Naive thymus-derived CD8-positive, alpha-beta T cell (primary cell): ENCODE results near the gene SPC24. TPM values are rescaled to one million over a fixed set of nuclear protein-coding genes. Genes with fewer than 3 reads are reported as not detected.
"Not testable (repeated sequence)": the region's sequence is repeated elsewhere in the genome, so short reads cannot be mapped to it uniquely, and the experiment has no call there.

ENCODE experiments used
- ATAC-seq, 2 donors: fragments of 150-1000 bp; cut with Tn5 transposase in 1 of 2; sonication (Bioruptor Pico), chemical (Tn5 transposase) in 1 of 2; 1 replicate in 1 of 2; 2 replicates in 1 of 2; pipeline ENCODE4 v1.10.0; 2021; ENCODE audit warnings: mild to moderate bottlenecking in 2 of 2, moderate library complexity in 2 of 2
- POLR2A ChIA-PET: fragments of 350-600 bp; sonication (Branson Sonifier 250); formaldehyde crosslinking; loops from one replicate; lab custom pipeline; 2021; ENCODE audit warnings: antibody characterized with exemption; lab: Charles Lee
- DNase-seq, 10 donors: peaks; one replicate each; pipeline versions ENCODE4 v3.0.0 to v3.0.0-alpha.2; 2020 to 2022
- H3K27ac Mint-ChIP-seq, 10 donors: one replicate each; pipeline ENCODE4 v1.8.0; 2020 to 2022; ENCODE audit warnings: mild to moderate bottlenecking in 10 of 10, mixed read lengths in 10 of 10, moderate library complexity in 4 of 10, inconsistent platforms in 1 of 10
- H3K27me3 Mint-ChIP-seq, 5 donors: one replicate each; pipeline ENCODE4 v1.8.0; 2021 to 2022; ENCODE audit warnings: mixed read lengths in 5 of 5
- H3K36me3 Mint-ChIP-seq, 3 donors: one replicate each; pipeline ENCODE4 v1.8.0; 2020 to 2022; ENCODE audit warnings: mixed read lengths in 3 of 3, mild to moderate bottlenecking in 2 of 3, inconsistent platforms in 1 of 3
- H3K4me1 Mint-ChIP-seq, 4 donors: one replicate each; pipeline ENCODE4 v1.8.0; 2021 to 2022; ENCODE audit warnings: mixed read lengths in 4 of 4
- H3K4me3 Mint-ChIP-seq, 10 donors: one replicate each; pipeline ENCODE4 v1.8.0; 2020 to 2022; ENCODE audit warnings: mild to moderate bottlenecking in 10 of 10, mixed read lengths in 10 of 10, moderate library complexity in 6 of 10, inconsistent platforms in 1 of 10
- H3K9me3 Mint-ChIP-seq, 9 donors: one replicate each; pipeline ENCODE4 v1.8.0; 2020 to 2022; ENCODE audit warnings: mixed read lengths in 9 of 9, mild to moderate bottlenecking in 3 of 9, inconsistent platforms in 1 of 9, moderate library complexity in 1 of 9
- polyA plus RNA-seq, 3 donors: library from polyadenylated mRNA; unstranded; fragments of 300-500 nt; fragmentation: Illumina TruSeq; gene quantifications; one replicate each; pipeline ENCODE4 v1.2.3, GENCODE V29; 2021
- total RNA-seq, 8 experiments: library from RNA in 2 of 8; stranded (reverse) in 2 of 8; gene quantifications; one replicate each; pipeline ENCODE4 v1.2.3 and lab custom pipeline; 2021 to 2026

Gene SPC24
- total and polyA plus RNA-seq, 5 experiments from 2014 or later, result 0.16 to 1.7 (median 0.99) TPM; not detected in 1

- Mint-ChIP-seq H3K4me3 (no peak overlapping the region), H3K27me3 (peaks cover 0 to 4% (median 2%) of the 10 kb centered on the region in 5 donors), H3K4me1 (peaks cover 0 to 11% (median 4%) of the 10 kb centered on the region in 4 donors), H3K27ac (no peak overlapping the region), H3K9me3 (no peaks in the 10 kb centered on the region), H3K36me3 (no peaks in the 10 kb centered on the region)
- ATAC-seq (no peak), DNase-seq (no peak)
- POLR2A ChIA-PET, result no interaction called here
Measured at GRCh38 chr19:11182994-11183393, 27.4 kb upstream of the SPC24 start.

DNA sequence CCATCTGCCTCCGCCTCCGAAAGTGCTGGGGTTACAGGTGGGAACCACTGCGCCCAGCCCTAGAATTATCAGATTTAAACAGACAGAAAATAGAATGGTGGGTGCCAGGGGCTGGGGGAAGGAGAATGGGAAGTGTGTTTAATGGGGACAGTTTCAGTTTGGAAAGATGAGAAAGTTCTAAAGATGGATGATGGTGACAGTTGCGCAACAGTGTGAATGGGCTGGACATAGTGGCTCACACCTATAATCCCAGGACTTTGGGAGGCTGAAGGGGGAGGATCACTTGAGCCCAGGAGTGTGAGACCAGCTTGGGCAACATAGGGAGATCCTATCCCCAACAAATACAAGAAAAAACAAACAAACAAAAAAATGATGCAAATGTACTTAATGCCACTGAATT, 25.9 kb upstream of the SPC24 start:
- peaks cover 0 to 4% (median 4%) of the 10 kb centered on the region in 5 donors for H3K27me3 Mint-ChIP-seq
- ATAC-seq (no peak), DNase-seq (no peak)
- H3K4me3 Mint-ChIP-seq, result no peak overlapping the region
- H3K36me3 Mint-ChIP-seq, result no peaks in the 10 kb centered on the region
- H3K4me1 Mint-ChIP-seq, result peaks cover 0 to 11% (median 4%) of the 10 kb centered on the region in 4 donors
- no peak overlapping the region for H3K27ac Mint-ChIP-seq
- POLR2A ChIA-PET, result no interaction called here
- no peaks in the 10 kb centered on the region for H3K9me3 Mint-ChIP-seq

DNA sequence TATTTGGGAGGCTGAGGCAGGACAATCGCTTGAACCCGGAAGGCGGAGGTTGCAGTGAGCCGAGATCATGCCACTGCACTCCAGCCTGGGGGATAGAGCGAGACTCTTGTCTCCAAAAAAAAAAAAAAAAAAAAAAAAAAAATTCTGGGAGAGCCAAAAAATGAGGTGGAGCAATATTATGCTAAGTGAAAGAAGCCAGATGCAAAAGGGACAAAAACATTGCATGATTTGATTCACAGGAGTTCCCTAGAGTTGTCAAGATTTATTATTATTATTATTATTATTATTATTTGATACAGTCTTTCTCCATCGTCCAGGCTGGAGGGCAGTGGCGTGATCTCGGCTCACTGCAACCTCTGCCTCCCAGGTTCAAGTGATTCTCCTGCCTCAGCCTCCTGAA, 25.4 kb upstream of the SPC24 start:
- POLR2A ChIA-PET, H3K27ac Mint-ChIP-seq, H3K9me3 Mint-ChIP-seq, ATAC-seq, H3K36me3 Mint-ChIP-seq, H3K27me3 Mint-ChIP-seq, DNase-seq, H3K4me3 Mint-ChIP-seq: not testable (repeated sequence)
- peaks cover 0 to 11% (median 4%) of the 10 kb centered on the region in 4 donors for H3K4me1 Mint-ChIP-seq

- DNase-seq (no peak), ATAC-seq (no peak)
- Mint-ChIP-seq H3K27me3 (peaks cover 0 to 4% (median 4%) of the 10 kb centered on the region in 5 donors), H3K27ac (no peak overlapping the region), H3K4me3 (no peak overlapping the region), H3K36me3 (no peaks in the 10 kb centered on the region), H3K9me3 (no peaks in the 10 kb centered on the region), H3K4me1 (peaks cover 0 to 11% (median 4%) of the 10 kb centered on the region in 4 donors)
- POLR2A ChIA-PET, result no interaction called here
Measured at GRCh38 chr19:11180346-11180745, 24.8 kb upstream of the SPC24 start.

DNA sequence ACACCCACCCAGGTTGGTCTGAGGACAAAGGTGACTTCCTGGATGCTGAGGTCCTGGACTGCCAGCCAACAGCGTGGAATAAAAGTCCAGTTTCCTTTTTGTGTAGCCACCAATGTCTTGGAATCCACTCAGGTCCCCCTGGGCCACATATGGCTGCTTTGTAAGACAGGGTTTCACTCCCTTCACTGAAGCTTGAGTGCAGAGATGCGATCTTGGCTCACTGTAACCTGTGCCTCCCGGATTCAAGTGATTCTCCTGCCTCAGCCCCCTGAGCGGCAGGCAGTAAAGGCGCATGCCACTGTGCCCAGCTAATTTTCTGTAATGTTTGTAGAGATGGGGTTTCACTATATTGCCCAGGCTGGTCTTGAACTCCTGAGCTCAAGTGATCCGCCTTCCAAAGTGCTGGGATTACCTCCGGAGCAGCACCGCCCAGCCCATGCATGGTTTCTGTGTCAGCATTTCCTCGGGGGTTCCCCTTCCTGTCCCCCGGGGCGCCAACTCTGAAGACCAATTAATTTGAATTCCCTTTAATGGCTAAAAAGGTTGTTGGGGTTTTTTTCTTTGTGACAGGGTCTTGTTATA, 24.2 kb upstream of the SPC24 start:
- no peak for DNase-seq
- Mint-ChIP-seq H3K4me1 (peaks cover 0 to 11% (median 4%) of the 10 kb centered on the region in 4 donors), H3K4me3 (no peak overlapping the region), H3K27ac (no peak overlapping the region), H3K27me3 (peaks cover 0 to 4% (median 4%) of the 10 kb centered on the region in 5 donors), H3K9me3 (no peaks in the 10 kb centered on the region), H3K36me3 (no peaks in the 10 kb centered on the region)
- ATAC-seq, result no peak
- POLR2A ChIA-PET, result no interaction called here

GRCh38 chr19:11179145-11179465, 23.5 kb upstream of the SPC24 start:
- H3K27me3 Mint-ChIP-seq, H3K36me3 Mint-ChIP-seq, DNase-seq, ATAC-seq, H3K4me3 Mint-ChIP-seq, POLR2A ChIA-PET, H3K27ac Mint-ChIP-seq, H3K9me3 Mint-ChIP-seq: not testable (repeated sequence)
- H3K4me1 Mint-ChIP-seq, result peaks cover 0 to 11% (median 4%) of the 10 kb centered on the region in 4 donors

- POLR2A ChIA-PET, result no interaction called here
- no peaks in the 10 kb centered on the region for H3K36me3 Mint-ChIP-seq
Measured at GRCh38 chr19:11177592-11177991, 22.0 kb upstream of the SPC24 start.

GRCh38 chr19:11176466-11177193, 21.0 kb upstream of the SPC24 start:
- Mint-ChIP-seq H3K9me3 (no peaks in the 10 kb centered on the region), H3K4me1 (peaks cover 0 to 11% (median 4%) of the 10 kb centered on the region in 4 donors), H3K27ac (no peak overlapping the region), H3K27me3 (peaks cover 0 to 4% (median 0%) of the 10 kb centered on the region in 5 donors), H3K4me3 (no peak overlapping the region), H3K36me3 (no peaks in the 10 kb centered on the region)
- POLR2A ChIA-PET, result interaction anchor here (0.5 kb wide), 1 partner anchor 13 kb away, joined by 3 read pairs; no protein-coding TSS in a partner anchor
- no peak for DNase-seq
- no peak for ATAC-seq

More at GRCh38 chr19:11177592-11177991, 22.0 kb upstream of the SPC24 start:
- peaks cover 0 to 4% (median 0%) of the 10 kb centered on the region in 5 donors for H3K27me3 Mint-ChIP-seq
- peak overlapping the region in 1 of 10 donors; percentile 21 for H3K27ac Mint-ChIP-seq
- ATAC-seq (no peak), DNase-seq (no peak)
- H3K4me1 Mint-ChIP-seq, result peaks cover 0 to 11% (median 4%) of the 10 kb centered on the region in 4 donors
- H3K4me3 Mint-ChIP-seq, result no peak overlapping the region
- H3K9me3 Mint-ChIP-seq, result no peaks in the 10 kb centered on the region

DNA sequence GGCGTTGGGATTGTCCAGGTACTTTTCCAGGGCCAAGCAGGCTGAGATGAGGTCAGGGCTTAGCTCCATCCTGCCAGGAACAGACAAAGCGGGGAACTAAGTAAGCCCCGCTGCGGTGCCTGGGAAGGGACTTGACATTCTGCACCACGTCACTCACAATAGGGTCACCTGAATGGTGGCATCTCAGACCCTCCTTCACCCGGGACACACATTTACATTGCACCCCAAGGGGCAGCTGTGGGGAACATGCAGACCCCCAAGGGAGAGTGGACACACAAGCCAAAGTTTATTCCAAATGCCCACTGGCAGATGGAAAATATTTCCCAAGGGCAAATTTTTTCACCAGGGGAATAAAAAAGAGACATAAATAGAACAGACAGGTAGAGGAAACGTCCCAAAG, 20.3 kb upstream of the SPC24 start:
- no peaks in the 10 kb centered on the region for H3K9me3 Mint-ChIP-seq
- DNase-seq, result no peak
- POLR2A ChIA-PET, result interaction anchor here (0.5 kb wide), 1 partner anchor 14 kb away, joined by 3 read pairs; no protein-coding TSS in a partner anchor
- peaks cover 0 to 4% (median 0%) of the 10 kb centered on the region in 5 donors for H3K27me3 Mint-ChIP-seq
- no peaks in the 10 kb centered on the region for H3K36me3 Mint-ChIP-seq
- ATAC-seq, result no peak
- no peak overlapping the region for H3K27ac Mint-ChIP-seq
- H3K4me1 Mint-ChIP-seq, result peaks cover 0 to 11% (median 4%) of the 10 kb centered on the region in 4 donors
- no peak overlapping the region for H3K4me3 Mint-ChIP-seq

GRCh38 chr19:11174336-11174735, 18.8 kb upstream of the SPC24 start:
- Mint-ChIP-seq H3K4me1 (no peaks in the 10 kb centered on the region), H3K27ac (no peak overlapping the region), H3K36me3 (no peaks in the 10 kb centered on the region), H3K27me3 (peaks cover 0 to 4% (median 0%) of the 10 kb centered on the region in 5 donors), H3K9me3 (no peaks in the 10 kb centered on the region), H3K4me3 (no peak overlapping the region)
- POLR2A ChIA-PET, result interaction anchor here (0.5 kb wide), 1 partner anchor 128 kb away, joined by 5 read pairs; no protein-coding TSS in a partner anchor
- DNase-seq (no peak), ATAC-seq (no peak)

GRCh38 chr19:11173516-11174155, 18.1 kb upstream of the SPC24 start:
- Mint-ChIP-seq H3K27ac (no peak overlapping the region), H3K9me3 (no peaks in the 10 kb centered on the region), H3K27me3 (peaks cover 0 to 3% (median 0%) of the 10 kb centered on the region in 5 donors), H3K4me3 (no peak overlapping the region), H3K36me3 (no peaks in the 10 kb centered on the region), H3K4me1 (no peaks in the 10 kb centered on the region)
- no peak for DNase-seq
- POLR2A ChIA-PET, result no interaction called here
- no peak for ATAC-seq

GRCh38 chr19:11172576-11172975, 17.0 kb upstream of the SPC24 start:
- H3K36me3 Mint-ChIP-seq, result no peaks in the 10 kb centered on the region
- no peak overlapping the region for H3K4me3 Mint-ChIP-seq
- no peaks in the 10 kb centered on the region for H3K4me1 Mint-ChIP-seq
- peaks cover 0 to 3% (median 0%) of the 10 kb centered on the region in 5 donors for H3K27me3 Mint-ChIP-seq
- POLR2A ChIA-PET, result no interaction called here
- H3K9me3 Mint-ChIP-seq, result no peaks in the 10 kb centered on the region
- ATAC-seq (no peak), DNase-seq (no peak)
- H3K27ac Mint-ChIP-seq, result no peak overlapping the region

DNA sequence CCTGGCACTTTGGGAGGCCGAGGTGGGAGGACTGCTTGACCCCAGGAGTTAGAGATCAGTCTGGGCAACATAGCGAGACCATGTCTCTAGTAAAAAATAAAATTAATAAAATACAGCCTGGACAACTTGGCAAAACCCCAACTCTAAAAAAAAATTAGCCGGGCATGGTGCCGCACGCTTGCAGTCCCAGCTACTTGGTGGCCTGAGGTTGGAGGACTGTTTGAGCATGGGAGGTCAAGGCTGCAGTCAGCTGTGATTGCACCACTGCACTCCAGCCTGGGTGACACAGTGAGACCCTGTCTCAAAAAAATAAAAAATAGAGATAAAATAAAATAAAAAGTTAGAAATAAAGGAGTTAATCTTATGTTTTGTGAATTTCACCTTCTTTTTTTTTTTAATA, 15.6 kb upstream of the SPC24 start:
- ATAC-seq (no peak), DNase-seq (no peak)
- no peaks in the 10 kb centered on the region for H3K4me1 Mint-ChIP-seq
- no peak overlapping the region for H3K4me3 Mint-ChIP-seq
- H3K27me3 Mint-ChIP-seq, result peaks cover 0 to 3% (median 0%) of the 10 kb centered on the region in 5 donors
- no peaks in the 10 kb centered on the region for H3K36me3 Mint-ChIP-seq
- POLR2A ChIA-PET, result no interaction called here
- no peak overlapping the region for H3K27ac Mint-ChIP-seq
- no peaks in the 10 kb centered on the region for H3K9me3 Mint-ChIP-seq
